Measurements from ENCODE around the gene RPUSD1.

Gene RPUSD1

DNA sequence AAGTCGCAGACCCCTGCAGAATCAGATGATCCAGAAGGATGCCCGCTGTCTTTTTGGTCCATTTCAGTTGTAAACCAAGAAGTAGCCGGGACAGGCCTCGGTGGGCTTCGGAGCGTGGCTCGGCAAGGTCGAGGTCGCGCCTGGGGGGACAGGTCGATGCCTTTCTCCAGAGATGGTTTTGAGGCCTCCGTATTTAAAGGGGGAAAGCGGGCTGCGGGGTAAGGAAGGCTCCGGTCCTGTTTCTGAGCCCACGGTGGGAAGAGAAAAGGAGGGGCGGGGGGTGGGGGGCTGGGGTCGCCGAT, 19.9 kb upstream of the RPUSD1 start:
- H3K4me3 Mint-ChIP-seq, result peak overlapping the region; percentile 97 to 99 (median 99)
- peak overlapping the region; percentile 69 to 92 (median 91) for H3K27ac Mint-ChIP-seq
- peaks cover 7% of the 10 kb centered on the region for H3K36me3 Mint-ChIP-seq (ENCODE audit: low read depth)
- peaks cover 12% of the 10 kb centered on the region for H3K4me1 Mint-ChIP-seq
- peaks cover 10% of the 10 kb centered on the region for H3K9me3 Mint-ChIP-seq
- TF ChIP-seq, protein P1, sequence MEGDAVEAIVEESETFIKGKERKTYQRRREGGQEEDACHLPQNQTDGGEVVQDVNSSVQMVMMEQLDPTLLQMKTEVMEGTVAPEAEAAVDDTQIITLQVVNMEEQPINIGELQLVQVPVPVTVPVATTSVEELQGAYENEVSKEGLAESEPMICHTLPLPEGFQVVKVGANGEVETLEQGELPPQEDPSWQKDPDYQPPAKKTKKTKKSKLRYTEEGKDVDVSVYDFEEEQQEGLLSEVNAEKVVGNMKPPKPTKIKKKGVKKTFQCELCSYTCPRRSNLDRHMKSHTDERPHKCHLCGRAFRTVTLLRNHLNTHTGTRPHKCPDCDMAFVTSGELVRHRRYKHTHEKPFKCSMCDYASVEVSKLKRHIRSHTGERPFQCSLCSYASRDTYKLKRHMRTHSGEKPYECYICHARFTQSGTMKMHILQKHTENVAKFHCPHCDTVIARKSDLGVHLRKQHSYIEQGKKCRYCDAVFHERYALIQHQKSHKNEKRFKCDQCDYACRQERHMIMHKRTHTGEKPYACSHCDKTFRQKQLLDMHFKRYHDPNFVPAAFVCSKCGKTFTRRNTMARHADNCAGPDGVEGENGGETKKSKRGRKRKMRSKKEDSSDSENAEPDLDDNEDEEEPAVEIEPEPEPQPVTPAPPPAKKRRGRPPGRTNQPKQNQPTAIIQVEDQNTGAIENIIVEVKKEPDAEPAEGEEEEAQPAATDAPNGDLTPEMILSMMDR (IDR thresholded peaks at IDR 0.05; ENCODE audit: unreplicated experiment in 3 of 3), result no peak
- peaks cover 58% of the 10 kb centered on the region for H3K27me3 Mint-ChIP-seq (ENCODE audit: low read depth)

DNA sequence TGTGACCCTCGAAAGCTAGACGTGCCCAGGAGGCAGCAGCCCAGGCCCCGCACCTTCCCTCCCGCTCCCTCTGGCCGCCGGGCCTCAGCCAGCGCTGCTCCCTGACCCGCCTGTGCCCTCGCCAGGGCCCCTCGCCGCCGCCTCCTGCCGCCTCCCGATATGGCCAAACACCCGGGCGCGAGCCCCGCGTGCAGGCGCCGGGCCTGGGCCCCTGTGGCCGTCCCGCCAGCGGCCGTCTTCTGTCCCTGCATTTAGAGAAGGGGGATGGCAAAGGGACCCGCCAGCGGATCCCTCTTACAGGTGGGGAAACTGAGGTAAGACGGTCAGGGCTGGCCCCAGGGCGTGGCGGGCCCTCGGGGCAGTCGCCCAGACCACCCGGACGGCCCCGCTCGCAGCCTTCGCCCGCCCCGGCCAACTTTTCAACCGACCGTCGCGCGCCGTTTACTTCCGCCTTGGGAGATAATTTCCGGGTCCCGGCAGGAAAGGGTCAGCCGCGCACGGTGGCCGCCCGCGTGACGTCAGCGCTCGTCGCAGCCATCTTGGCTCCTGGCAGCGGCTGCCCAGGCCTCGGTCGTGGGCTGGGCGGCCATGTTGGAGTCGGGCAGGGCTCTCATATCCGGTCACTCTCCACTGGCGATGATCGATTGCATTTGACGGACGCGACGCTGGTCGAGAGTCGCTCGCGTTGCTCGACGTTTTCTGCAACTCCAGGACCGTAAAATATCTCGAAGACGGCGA, 19.3 kb upstream of the RPUSD1 start:
- H3K27ac Mint-ChIP-seq, result peak overlapping the region; percentile 69 to 92 (median 91)
- H3K36me3 Mint-ChIP-seq (ENCODE audit: low read depth), result peaks cover 7% of the 10 kb centered on the region
- H3K4me3 Mint-ChIP-seq, result peak overlapping the region; percentile 97 to 99 (median 99)
- H3K4me1 Mint-ChIP-seq, result peaks cover 12% of the 10 kb centered on the region
- TF ChIP-seq, protein P1 (IDR thresholded peaks at IDR 0.05; ENCODE audit: unreplicated experiment in 3 of 3), result no peak
- peaks cover 54% of the 10 kb centered on the region for H3K27me3 Mint-ChIP-seq (ENCODE audit: low read depth)
- H3K9me3 Mint-ChIP-seq, result peaks cover 10% of the 10 kb centered on the region

DNA sequence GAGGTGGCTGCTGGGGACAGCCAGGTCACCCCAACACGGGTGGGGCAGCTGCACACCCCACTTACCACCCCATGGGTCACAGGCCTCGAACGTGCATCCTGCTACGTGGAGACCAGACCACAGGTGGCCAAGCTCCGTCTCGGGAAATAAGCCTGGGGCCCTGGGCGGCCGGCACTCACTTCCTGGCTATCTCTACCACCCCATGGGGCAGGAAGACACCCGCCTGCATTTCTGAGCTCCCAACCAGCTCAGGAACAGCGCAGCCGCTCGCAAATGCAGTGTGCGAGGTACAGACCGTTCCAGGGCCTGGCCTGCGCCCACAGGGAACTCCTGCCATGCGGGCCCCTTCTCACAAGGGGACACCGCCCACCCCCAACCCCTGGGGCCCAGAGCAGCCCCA, 17.3 kb upstream of the RPUSD1 start:
- H3K27ac Mint-ChIP-seq, result no peak overlapping the region
- H3K27me3 Mint-ChIP-seq (ENCODE audit: low read depth), result peaks cover 47% of the 10 kb centered on the region
- TF ChIP-seq, protein P1 (IDR thresholded peaks at IDR 0.05; ENCODE audit: unreplicated experiment in 3 of 3), result no peak
- peaks cover 4% of the 10 kb centered on the region for H3K36me3 Mint-ChIP-seq (ENCODE audit: low read depth)
- peaks cover 6% of the 10 kb centered on the region for H3K9me3 Mint-ChIP-seq
- H3K4me1 Mint-ChIP-seq, result peaks cover 12% of the 10 kb centered on the region
- H3K4me3 Mint-ChIP-seq, result no peak overlapping the region

DNA sequence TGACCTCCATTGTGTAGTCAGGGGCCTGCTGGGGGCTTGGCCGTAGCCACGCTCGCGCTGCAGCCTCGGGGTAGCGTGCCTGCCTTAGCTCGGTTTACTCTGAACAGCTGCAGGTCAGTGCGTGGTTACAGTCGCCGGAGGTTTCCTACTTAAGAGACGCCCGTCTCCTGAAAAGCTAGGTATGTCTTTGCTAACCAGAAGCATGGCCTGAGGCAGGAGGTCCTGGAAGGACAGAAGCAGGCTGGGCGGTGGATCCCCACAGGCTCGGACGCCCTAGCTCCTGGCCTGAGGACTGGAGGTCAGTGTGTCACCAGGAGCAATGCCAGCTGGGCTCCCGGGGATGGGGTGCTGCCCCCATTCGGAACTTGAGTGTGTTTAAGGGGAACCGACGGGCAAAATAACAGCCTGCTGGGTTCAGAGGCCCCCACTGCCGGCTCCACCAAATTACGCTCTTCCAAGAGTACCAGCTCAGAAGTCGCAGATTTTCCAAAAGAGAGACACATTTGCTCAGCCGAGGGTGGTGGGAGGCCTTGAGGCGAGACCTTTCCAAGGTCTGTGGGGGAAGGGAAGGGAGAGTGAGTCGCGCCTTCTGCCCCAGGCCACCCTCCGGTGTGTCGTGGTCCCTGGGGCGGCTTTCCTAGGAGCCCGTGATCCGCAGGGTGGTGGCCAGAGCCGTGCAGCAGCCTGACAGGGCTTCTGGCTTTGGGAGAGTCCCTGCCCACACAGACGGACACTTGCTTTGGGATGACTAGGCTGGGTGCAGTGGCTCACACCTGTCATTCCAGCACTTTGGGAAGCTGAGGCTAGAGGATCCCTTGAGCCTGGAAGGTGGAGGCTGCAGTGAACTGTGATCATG, 16.2 kb upstream of the RPUSD1 start:
- H3K27ac Mint-ChIP-seq, result no peak overlapping the region
- H3K9me3 Mint-ChIP-seq, result peaks cover 6% of the 10 kb centered on the region
- H3K4me3 Mint-ChIP-seq, result peak overlapping the region; percentile 17 to 33 (median 19)
- peaks cover 12% of the 10 kb centered on the region for H3K4me1 Mint-ChIP-seq
- H3K36me3 Mint-ChIP-seq (ENCODE audit: low read depth), result peaks cover 4% of the 10 kb centered on the region
- peaks cover 41% of the 10 kb centered on the region for H3K27me3 Mint-ChIP-seq (ENCODE audit: low read depth)
- TF ChIP-seq, protein P1 (IDR thresholded peaks at IDR 0.05; ENCODE audit: unreplicated experiment in 3 of 3), result no peak

DNA sequence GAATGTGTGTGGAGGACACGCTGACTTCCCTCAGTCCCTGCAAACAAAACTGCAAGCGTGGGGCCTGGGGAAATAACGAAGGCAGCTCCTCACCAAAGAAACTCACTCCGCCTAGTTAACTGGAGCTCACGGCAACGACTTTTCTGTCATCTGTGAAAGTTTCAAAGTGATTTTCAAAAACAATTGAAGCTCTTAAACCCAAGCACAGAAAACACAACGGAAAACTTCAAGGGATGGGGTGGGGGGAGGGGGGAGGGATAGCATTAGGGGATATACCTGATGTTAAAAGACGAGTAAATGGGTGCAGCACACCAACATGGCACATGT, 15.5 kb upstream of the RPUSD1 start:
- H3K4me1 Mint-ChIP-seq, result peaks cover 12% of the 10 kb centered on the region
- TF ChIP-seq, protein P1 (IDR thresholded peaks at IDR 0.05; ENCODE audit: unreplicated experiment in 3 of 3), result no peak
- peaks cover 44% of the 10 kb centered on the region for H3K27me3 Mint-ChIP-seq (ENCODE audit: low read depth)
- H3K9me3 Mint-ChIP-seq, result peaks cover 6% of the 10 kb centered on the region
- H3K27ac Mint-ChIP-seq, result no peak overlapping the region
- peaks cover 4% of the 10 kb centered on the region for H3K36me3 Mint-ChIP-seq (ENCODE audit: low read depth)
- no peak overlapping the region for H3K4me3 Mint-ChIP-seq

Measured in nephron (organoid).